ENCODE results near the gene FBXW8.

Gene FBXW8

DNA sequence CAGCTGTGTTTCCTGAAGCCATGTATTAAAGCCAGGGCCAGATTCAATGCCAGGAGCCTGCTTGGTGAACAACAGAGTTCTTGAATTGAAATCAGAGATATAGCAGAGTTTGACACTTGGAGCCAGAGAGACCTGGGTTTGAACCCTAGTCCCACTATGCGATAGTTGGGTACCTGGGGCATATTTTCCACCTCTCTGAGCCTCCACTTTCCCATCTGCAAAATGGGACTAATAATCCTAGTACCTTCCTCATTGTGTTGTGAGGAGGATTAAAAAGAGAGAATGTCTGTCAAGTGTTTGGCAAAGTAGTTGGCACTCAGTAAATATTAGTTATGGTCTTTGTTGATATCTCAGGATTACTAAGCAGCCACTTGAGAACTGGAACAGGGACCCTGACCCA, 23.5 kb upstream of the FBXW8 start:
- no peak for DNase-seq (ENCODE audit: low read depth in 4 of 4, low spot score in 1 of 4)

DNA sequence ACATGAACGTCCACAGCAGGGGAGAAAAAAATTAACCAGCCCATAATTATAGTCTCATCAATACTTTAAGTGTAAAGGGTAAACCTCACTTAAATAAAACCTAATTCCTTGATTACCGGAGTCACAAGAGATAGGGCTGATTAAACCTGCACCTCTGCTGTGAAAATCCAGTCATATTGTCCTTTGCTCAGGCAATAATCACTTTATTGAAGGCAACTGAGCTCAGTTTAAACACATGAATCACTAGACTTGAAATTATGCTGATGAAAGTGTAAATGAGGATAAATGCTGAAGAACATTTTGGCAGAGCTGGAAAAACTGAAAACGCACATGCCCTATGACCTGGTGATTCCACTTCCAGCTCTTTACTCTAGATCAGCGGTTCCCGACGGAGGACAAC, 22.9 kb upstream of the FBXW8 start:
- no peak for DNase-seq (ENCODE audit: low read depth in 4 of 4, low spot score in 1 of 4)

DNA sequence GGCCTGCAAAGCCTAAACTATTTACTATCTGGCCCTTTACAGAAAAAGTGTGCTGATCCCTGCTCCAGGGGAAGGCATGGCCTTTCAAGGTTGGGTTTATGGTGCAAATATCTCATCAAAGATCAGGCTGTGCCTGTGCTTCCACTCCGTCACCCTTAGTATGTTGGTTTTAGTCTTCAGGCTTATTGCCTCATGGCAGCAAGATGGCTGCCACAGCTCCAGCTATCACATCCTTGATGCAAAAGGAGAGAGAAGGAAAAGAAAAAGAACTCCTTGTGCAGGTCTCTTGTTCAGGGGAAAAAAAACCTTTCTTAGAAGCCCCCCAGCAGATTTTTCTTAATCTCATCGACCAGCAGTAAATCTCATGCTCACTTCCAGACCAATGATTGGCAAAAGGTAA, 20.4 kb upstream of the FBXW8 start:
- DNase-seq (ENCODE audit: low read depth in 4 of 4, low spot score in 1 of 4): no peak

DNA sequence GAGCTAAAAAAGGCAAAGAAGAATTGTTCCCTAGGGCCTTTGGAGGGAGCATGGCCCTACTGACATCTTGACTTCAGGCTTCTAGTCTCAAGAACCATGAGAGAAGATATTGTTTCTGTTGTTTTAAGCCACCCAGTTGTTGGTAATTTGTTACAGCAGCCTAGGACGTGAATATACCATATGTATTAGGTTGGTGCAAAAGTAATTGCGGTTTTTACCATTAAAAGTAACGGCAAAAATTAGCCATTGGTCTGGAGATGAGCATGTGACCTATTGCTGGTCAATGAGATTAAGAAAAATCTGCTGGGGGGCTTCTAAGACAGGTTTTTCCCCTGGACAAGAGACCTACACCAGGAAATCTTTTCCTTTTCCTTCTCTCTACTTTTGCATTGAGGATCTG, 19.7 kb upstream of the FBXW8 start:
- no peak for DNase-seq (ENCODE audit: low read depth in 4 of 4, low spot score in 1 of 4)

DNA sequence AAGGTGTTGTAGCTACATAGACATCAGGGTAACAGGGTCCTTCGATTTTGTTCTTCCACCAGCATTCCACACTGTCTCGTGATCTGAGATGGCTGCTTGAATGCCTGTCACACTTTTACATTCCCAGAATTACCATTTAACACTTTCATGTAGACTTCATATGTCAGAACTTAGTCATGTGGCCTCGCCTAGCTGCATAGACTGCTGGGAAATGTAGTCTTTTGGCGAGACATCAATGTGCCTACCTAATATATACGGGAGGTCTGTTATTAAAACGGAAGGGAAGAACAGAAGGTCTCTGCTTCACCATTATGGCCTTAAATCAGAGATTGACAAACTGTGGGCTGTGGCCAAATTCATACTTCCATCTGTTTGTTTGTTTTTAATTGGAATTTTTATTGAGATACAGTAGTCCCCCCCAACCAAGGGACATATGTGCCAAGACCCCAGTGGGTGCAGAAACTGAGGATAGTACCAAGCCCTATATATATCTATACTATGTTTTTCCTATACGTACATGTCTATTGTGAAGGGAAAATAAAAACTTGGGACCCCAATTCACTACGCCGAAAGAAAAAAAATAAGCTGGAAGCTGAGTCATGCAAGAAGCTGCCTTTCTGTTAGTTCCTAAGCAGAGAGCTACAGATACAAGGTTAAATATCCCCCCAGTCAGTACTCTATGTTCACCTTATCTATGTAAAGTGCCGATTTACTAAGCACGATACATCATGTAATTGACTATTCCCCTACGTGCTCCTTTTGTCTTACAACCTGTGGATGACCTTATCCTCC, 18.2 kb upstream of the FBXW8 start:
- DNase-seq (ENCODE audit: low read depth in 4 of 4, low spot score in 1 of 4): no peak

DNA sequence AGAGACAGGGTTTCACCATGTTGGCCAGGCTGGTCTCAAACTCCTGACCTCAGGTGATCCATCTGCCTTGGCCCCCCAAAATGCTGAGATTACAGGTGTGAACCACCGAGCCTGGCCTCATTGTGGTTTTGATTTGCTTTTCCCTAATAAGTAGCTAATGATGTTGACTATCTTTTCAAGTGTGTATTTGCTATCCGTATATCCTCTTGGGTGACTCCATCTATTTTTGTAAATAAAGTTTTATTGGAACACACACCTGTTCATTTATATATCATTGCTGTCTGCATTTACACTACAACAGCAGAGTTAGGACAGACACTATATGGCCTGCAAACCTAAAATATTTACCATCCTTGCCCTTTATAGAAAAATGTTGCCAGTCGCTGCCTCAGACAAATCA, 15.8 kb upstream of the FBXW8 start:
- DNase-seq (ENCODE audit: low read depth in 4 of 4, low spot score in 1 of 4): no peak

DNA sequence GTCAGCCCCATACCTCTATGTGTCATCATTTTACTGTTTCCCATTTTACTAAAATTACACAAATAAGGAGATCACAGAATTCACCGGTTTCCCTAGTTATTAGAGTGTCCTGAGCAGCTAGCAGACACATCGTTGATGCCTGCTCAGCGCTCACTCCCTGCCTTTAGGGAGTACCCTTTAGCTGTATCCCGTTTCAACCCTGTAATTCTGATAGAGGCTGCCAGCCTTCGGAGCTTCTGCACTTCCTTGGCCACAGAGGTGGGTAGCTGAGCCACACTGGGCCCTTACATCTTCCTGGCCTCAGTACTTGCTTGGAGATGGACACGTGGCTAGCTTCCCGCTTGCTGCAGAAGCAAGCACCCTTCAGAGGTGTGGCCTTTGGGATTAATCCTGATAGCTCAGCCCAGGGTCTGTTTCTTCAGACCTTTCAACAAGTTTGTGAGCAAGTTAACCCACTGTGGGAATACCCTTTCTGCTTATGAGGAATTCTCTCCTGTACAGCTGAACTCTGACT, 14.3 kb upstream of the FBXW8 start:
- DNase-seq (ENCODE audit: low read depth in 4 of 4, low spot score in 1 of 4): no peak

DNA sequence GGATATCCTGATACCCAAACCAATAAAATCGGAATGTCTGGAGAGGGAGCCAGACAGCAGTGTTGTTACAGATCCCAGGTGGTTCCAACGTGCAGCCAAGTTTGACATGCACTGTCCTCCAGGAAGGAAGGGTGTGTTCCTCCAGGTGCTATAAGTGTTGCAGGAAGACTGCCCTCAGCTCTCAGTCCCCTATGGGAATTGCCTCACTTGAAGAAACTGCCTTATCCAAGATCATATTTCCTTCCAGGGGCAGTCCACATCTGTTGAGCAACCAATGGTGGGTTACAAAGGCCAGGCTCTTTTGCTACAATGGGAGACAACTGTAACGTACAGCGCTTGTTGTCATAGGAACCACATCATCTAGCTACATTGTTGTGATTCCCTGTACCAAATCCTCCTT, 13.3 kb upstream of the FBXW8 start:
- DNase-seq (ENCODE audit: low read depth in 4 of 4, low spot score in 1 of 4): no peak

DNA sequence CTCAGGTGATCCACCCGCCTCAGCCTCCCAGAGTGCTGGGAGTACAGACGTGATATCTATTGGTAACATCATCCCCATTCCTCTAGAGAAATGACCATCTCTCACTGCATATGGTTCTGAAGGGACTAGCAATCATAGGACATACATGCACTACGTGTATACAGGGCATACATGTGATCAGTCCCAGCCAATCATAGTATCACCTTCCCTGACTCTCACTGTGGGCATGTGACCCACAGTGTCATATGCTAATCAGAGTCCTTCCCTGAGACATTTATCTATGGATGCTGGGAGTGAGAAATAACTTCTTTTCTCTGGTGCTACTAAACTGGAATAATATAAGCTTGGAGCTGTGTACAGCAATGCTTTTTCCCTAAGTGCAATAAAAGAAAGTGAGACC, 12.1 kb upstream of the FBXW8 start:
- DNase-seq (ENCODE audit: low read depth in 4 of 4, low spot score in 1 of 4): no peak

DNA sequence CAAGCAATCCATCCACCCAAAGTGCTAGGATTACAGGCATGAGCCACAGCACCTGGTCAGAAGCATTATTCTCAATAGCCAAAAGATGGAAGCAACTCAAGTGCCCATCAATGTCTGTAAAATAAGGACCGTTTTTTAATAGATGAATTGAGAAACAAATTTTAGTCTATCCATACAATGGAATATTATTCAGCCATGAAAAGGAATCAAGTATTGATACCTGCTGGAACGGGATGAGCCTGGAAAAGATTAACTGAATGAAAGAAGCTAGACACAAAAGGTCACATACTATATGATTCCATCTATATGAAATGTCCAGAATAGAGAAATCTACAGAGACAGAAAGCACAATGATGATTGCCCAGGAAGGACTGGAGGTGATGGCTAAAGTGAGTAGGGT, 9.1 kb upstream of the FBXW8 start:
- no peak for DNase-seq (ENCODE audit: low read depth in 4 of 4, low spot score in 1 of 4)

DNA sequence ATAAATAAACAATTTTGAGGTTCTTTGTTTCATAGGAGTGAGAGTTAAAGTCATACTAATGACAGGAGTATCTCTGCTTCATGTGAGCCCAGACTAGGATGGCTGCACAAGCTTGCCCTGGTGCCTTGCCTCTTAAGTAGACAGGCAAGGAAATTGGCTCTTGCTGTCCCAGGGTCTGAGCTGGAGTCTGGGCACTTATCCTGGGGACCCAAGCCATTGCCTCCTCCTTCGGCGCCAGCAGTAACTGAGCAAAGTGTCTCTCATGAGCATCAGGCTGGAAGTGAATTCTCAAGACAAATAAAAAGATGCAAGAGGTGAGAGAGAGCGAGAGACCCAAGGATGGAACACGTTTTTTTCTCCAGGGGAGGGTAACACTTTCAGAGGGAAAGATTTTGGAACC, 6.9 kb upstream of the FBXW8 start:
- no peak for DNase-seq (ENCODE audit: low read depth in 4 of 4, low spot score in 1 of 4)

DNA sequence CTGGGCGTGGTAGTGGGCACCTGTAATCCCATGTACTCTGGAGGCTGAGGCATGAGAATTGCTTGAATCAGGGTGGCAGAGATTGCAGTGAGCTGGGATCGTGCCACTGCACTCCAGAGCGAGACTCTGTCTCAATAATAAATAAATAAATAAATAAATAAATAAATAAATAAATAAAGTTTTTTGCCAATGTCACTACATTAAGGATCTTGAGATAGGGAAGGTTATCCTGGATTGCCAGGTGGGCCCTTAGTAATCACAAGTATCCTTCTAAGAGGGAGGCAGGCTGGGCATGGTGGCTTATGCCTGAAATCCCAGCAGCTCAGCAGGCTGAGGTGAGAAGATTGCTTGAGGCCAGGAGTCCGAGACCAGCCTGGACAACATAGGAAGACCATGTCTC, 4.5 kb upstream of the FBXW8 start:
- no peak for DNase-seq (ENCODE audit: low read depth in 4 of 4, low spot score in 1 of 4)

DNA sequence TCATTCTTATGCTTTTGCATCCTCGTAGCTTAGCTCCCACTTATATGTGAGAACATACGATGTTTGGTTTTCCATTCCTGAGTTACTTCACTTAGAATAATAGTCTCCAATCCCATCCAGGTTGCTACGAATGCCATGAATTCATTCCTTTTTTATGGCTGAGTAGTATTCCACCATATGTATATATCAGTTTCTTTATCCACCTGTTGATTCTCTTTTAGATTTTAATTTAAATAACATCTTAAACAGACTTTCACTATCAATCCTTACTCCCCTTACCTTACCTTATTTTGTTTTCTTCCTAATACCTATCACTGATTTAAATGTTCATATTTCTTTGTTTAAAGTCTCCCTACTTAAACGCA, 488 bp upstream of the FBXW8 start:
- no peak for DNase-seq (ENCODE audit: low read depth in 4 of 4, low spot score in 1 of 4)

DNA sequence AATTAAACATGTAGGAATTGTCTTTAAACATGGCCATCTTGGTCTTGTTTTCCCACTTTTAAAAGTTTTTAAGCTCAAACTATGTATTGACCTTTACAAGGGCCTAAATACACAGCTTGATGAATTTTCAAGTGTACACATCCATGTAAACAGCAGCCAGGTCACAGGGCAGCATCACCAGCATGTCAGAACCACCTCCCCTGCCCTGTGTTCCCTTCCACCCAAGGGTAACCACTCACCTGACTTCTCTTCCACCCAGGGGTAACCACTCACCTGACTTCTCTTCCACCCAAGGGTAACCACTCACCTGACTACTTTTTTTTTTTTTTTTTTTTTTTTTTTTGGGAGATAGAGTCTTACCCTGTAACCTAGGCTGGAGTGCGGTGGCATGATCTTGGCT, 4.6 kb downstream of the FBXW8 start:
- no peak for DNase-seq (ENCODE audit: low read depth in 4 of 4, low spot score in 1 of 4)

DNA sequence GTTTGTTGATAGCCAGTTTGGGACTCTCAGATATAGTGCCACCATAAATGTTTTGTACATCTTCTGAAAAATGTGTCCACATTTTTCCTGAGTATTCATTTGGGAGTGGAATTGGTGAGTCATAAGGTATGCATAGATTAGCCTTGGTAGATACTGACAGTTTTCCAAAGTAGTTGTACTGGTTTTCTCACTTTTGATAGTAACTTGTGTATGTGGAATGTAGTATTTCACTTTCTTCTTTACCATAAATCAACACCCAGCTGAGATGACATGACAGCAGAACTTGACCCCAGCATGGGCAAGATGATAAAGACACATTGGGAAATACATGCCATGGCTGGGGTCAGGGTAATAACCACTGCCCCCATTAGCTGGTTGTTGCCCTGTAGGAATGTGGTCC, 5.4 kb downstream of the FBXW8 start:
- no peak for DNase-seq (ENCODE audit: low read depth in 4 of 4, low spot score in 1 of 4)

DNA sequence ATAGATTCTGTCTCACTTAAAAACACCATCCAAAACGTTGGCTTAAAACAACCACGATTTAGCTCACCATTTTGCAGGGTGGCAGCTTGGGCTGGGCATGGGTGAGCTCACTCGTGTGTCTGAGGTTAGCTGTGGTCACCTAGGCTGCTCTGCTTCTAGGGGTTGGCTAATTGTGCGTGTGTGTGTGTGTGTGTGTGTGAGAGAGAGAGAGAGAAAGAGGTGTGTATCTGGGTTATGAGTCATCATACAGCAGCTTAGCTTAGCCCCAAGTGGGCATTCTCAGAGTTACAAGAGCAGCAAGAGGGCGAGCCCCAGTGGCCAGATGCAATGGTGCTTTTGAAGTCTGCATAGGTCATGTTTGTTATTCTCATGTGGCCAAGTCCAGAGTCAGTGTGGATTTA, 6.0 kb downstream of the FBXW8 start:
- DNase-seq (ENCODE audit: low read depth in 4 of 4, low spot score in 1 of 4): no peak

DNA sequence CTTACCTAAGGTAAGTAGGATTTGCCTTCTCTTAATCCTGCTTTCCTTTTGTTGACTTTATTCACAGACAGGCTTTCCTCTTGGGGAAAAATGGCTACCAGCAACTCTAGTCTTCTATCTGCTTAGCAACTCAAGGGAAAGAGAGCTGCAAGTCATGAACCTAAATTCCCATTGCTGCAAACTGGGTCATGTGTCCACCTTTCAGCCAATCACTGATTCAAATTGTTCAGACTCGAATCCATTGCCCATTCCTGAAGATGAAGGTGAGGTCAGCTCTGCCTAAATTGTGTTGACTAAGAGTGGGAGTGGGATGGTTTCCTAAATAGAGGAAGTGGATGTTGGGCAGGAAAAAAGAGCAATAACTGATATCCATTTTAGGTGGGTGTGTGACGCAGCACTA, 7.7 kb downstream of the FBXW8 start:
- DNase-seq (ENCODE audit: low read depth in 4 of 4, low spot score in 1 of 4): no peak

DNA sequence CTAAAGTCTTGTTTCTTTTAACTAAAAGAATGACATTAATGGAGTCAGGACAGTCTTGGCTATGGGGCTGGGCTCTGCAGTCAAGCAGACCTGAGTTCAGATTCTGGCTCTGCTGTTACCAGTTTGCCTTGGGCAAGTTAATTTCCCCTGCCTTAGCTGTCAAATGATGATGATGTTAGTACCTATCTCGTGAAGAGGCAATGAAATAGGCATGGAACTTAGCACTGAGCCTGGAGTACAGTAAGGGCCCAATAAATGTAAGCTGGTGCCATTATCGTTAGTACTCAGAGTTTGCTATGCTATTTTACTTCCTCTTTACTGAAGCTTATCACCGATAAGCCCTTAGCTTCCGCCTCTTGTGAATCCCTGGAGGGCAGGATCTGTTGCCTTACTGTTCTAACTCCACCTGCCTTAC, 8.5 kb downstream of the FBXW8 start:
- no peak for DNase-seq (ENCODE audit: low read depth in 4 of 4, low spot score in 1 of 4)

DNA sequence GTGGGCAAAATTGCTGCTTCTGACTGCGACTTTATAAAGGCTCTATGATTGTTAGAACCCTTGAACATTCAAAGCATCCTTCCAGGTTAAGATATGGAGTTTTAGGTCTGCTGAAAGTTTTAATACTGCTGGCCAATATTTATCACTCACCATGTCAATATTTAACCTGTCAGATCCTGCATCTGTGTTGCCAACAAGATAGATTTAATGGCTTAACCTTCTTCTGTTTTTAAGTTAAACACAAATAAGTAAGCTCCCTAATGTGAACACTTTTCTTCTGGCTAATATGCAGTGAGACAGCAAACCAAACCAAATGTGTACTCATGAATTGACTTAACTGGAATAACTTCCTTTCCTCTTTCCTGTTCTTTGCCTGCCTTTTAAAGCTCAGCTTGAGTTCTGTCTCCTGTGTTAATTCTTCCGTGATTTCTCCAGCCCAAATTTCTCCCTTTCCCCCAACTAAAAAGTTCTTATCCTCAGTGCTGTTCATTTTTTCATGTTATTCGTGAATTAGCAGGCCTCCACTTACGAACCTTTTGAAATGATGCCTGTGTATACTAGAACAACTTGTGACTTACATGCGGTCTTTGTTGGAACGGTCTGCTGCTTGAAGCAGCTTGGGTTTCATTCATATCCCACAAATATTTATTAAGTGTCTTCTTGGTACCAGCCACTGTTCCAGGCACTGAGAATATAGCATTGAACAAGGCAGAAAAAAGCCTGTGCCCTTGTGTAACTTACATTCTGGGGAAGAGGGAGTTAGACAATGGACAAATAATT, 9.1 kb downstream of the FBXW8 start:
- no peak for DNase-seq (ENCODE audit: low read depth in 4 of 4, low spot score in 1 of 4)

DNA sequence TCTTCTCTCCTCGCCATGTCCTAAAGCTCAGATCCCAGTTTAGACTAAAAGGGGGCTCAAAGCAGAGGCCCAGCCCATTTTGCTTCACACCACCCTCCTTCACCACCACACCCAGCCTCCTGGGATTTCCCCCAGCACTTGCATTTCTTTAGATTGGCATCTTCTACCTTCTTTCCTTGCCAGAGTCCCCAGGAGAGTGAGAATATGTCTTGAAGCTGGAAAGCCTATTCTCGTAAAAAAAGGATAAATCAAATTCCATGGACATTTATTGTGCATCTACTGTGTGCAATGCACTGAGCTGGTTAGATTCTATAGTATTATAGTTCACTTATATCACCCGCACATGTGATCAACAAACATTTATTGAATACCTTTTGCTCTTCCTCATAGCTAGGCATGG, 10.2 kb downstream of the FBXW8 start:
- no peak for DNase-seq (ENCODE audit: low read depth in 4 of 4, low spot score in 1 of 4)

DNA sequence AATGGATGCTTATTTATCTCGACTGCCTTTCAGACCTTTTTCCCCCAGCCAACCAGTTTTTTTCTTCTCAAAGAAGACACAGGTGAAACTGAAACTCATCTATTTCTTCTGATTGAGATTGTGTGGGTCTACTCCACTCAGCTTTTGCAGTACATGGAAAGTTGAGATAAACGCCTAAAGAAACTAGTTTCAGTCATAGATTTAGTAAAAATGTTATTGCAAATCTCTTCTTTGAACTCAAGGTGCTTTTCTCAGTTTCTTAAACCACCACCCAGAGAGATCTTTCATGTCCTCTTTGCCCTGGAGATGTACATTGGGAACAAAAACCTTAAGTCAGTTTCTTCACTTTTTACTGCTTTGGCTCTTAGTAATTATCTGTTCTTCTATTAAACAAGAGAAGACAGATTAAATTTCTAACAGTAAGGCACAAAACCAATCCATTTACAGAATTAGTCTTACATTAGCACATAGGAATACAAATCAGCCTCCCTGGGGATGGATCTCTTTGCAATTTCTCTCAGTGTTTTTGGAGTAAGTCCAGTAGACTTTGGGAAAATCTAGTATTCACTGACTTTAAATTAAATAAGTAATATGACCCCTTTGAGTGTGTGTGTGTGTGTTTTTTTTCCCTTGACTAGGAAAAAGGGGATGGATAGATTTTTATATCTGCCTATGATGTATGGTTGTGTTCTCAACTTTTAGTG, 11.6 kb downstream of the FBXW8 start:
- no peak for DNase-seq (ENCODE audit: low read depth in 4 of 4, low spot score in 1 of 4)
